ENCODE data around the gene P2RY11. TPM values are rescaled to one million over a fixed set of nuclear protein-coding genes. Genes with fewer than 3 reads are reported as not detected.

P2RY11 gene
- total and polyA plus RNA-seq, 2 of the 4 experiments (the other 2 are of a cell fraction), result 0.54 to 4.5 TPM

- ATAC-seq (ENCODE audit: low read depth) (no peak), DNase-seq (no peak)
- dilution Hi-C loops (cut with HindIII; ENCODE audit: low sequenced_read_pairs, unreplicated experiment) (no loop called here), in situ Hi-C loops (cut with MboI; ENCODE audit: low sequenced_read_pairs) (no loop called here), intact Hi-C loops (cut with micrococcal nuclease) (no loop called here)
- Histone ChIP-seq H2AK5ac (ENCODE audit: low read depth, low read length) (no peak overlapping the region), H2BK120ac (ENCODE audit: low read depth, low read length) (no peak overlapping the region), H3K36me3 (ENCODE audit: control insufficient read depth, insufficient read depth, low read length) (no peaks in the 10 kb centered on the region), H3K23ac (ENCODE audit: low read depth, low read length) (no peak overlapping the region), H2AFZ (replicated peaks; ENCODE audit: low read length, poor library complexity) (no peak overlapping the region), H3K18ac (ENCODE audit: low read depth, low read length) (no peak overlapping the region), H3K4me1 (ENCODE audit: control insufficient read depth, insufficient read depth, low read length) (no peaks in the 10 kb centered on the region), H2BK15ac (ENCODE audit: low read depth, low read length) (no peak overlapping the region), H3K9me1 (ENCODE audit: insufficient read depth, low read length) (no peaks in the 10 kb centered on the region), H4K91ac (ENCODE audit: insufficient read depth, low read depth, low read length) (no peak overlapping the region), H3K56ac (ENCODE audit: extremely low read depth, insufficient read depth, low read length) (no peak overlapping the region), H3K14ac (replicated peaks; ENCODE audit: low read depth, low read length) (no peak overlapping the region), H3K79me1 (ENCODE audit: low read depth in 1 of 2, low read length in 2 of 2) (no peaks in the 10 kb centered on the region), H3K4me2 (ENCODE audit: low read depth, low read length) (no peak overlapping the region), H2AK9ac (replicated peaks; ENCODE audit: low read depth, low read length, poor library complexity) (no peak overlapping the region), H3K27ac (ENCODE audit: insufficient read depth, low read length) (no peak overlapping the region), H3K27me3 (ENCODE audit: control insufficient read depth, insufficient read depth, low read length) (peaks cover 10% of the 10 kb centered on the region), H3K4me3 (ENCODE audit: insufficient read depth, low read depth, low read length) (no peak overlapping the region), H3K4ac (ENCODE audit: low read depth, low read length) (no peak overlapping the region), H4K5ac (ENCODE audit: low read depth, low read length) (no peak overlapping the region), H4K8ac (ENCODE audit: low read depth in 2 of 2, low read length in 2 of 2) (no peak overlapping the region), H2BK20ac (ENCODE audit: low read depth, low read length) (no peak overlapping the region), H4K20me1 (ENCODE audit: insufficient read depth, low read length) (no peaks in the 10 kb centered on the region), H2BK5ac (ENCODE audit: low read depth, low read length, poor library complexity, severe bottlenecking) (no peak overlapping the region), H3K9me3 (ENCODE audit: control insufficient read depth, insufficient read depth, low read length) (peaks cover 7% of the 10 kb centered on the region; the same call in 1 of the 2 replicates), H3K9ac (ENCODE audit: low read depth, low read length) (no peak overlapping the region)
- POLR2A ChIA-PET (ENCODE audit: unreplicated experiment), result interaction anchor here (0.6 kb wide), 1 partner anchor 132 kb away, joined by 9 read pairs; no protein-coding TSS in a partner anchor
- CTCF ChIA-PET, result no interaction called here
- WGBS, 2 experiments (ENCODE audit: extremely low coverage in 2 of 2, insufficient read length in 1 of 2), result no CpG with 5 or more reads among the region's 8 CpGs
- TF ChIP-seq USF2 (IDR thresholded peaks at IDR 0.05; ENCODE audit: low read depth, low read length) (no peak), BHLHE40 (IDR thresholded peaks at IDR 0.05; ENCODE audit: low read depth, low read length) (no peak), RCOR1 (IDR thresholded peaks at IDR 0.05; ENCODE audit: insufficient replicate concordance, low read length) (no peak), POLR2A (IDR thresholded peaks at IDR 0.05; ENCODE audit: low read depth, low read length) (no peak)
- no TSS peak for BruUV-seq (replicated peaks)
Measured at GRCh38 chr19:10078329-10078728, 33.2 kb upstream of the P2RY11 start.

Data from IMR-90 (cell line).